OCI-LY1 (cell line): ENCODE data around the gene JAKMIP3.

Experiments
- H2AFZ ChIP-seq: fragments of 200-600 bp; sonication (generic), shearing (Covaris generic); 2 replicates; pipeline ENCODE4 v1.6.0; 2014; ENCODE audit warnings: antibody characterized with exemption, mild to moderate bottlenecking, low read length
- H3F3A ChIP-seq: fragments of 200-600 bp; sonication (generic), shearing (Covaris generic); 2 replicates; pipeline ENCODE4 v1.6.0; 2014; ENCODE audit warnings: mild to moderate bottlenecking, antibody characterized with exemption, low read length, moderate library complexity; ENCODE audit not compliant: insufficient read depth
- H3K27ac ChIP-seq: fragments of 200-600 bp; sonication (generic); 2 replicates; pipeline ENCODE4 v1.5.1; 2014; ENCODE audit warnings: low read length, mixed run types, mild to moderate bottlenecking, low read depth; ENCODE audit not compliant: poor library complexity, severe bottlenecking
- H3K27me3 ChIP-seq: fragments of 200-600 bp; sonication (generic); 2 replicates; pipeline ENCODE4 v1.6.0; 2014; ENCODE audit warnings: antibody characterized with exemption, mild to moderate bottlenecking, low read length, moderate library complexity; ENCODE audit not compliant: insufficient read depth
- H3K36me3 ChIP-seq: fragments of 200-600 bp; sonication (generic); 2 replicates; pipeline ENCODE4 v1.6.1; 2014; ENCODE audit warnings: mild to moderate bottlenecking, antibody characterized with exemption, low read length, moderate library complexity, mixed read lengths; ENCODE audit not compliant: insufficient read depth
- H3K4me1 ChIP-seq: fragments of 200-600 bp; sonication (generic); 2 replicates; pipeline ENCODE4 v1.5.1; 2014; ENCODE audit warnings: mild to moderate bottlenecking, low read length, moderate library complexity; ENCODE audit not compliant: insufficient read depth, severe bottlenecking
- H3K4me2 ChIP-seq: fragments of 200-600 bp; sonication (generic), shearing (Covaris generic); 2 replicates; pipeline ENCODE4 v1.6.1; 2014; ENCODE audit warnings: low read length
- H3K4me3 ChIP-seq: fragments of 200-600 bp; sonication (generic); 2 replicates; pipeline ENCODE4 v1.5.1; 2014; ENCODE audit warnings: low read length, low read depth, mild to moderate bottlenecking, mixed read lengths; ENCODE audit not compliant: poor library complexity, severe bottlenecking
- H3K79me2 ChIP-seq: fragments of 200-600 bp; shearing (Covaris generic); 2 replicates; pipeline ENCODE4 v1.6.1; 2016; ENCODE audit warnings: mixed run types, low read length, mixed read lengths; ENCODE audit not compliant: insufficient read depth
- H3K9ac ChIP-seq: fragments of 200-600 bp; sonication (generic), shearing (Covaris generic); 2 replicates; pipeline ENCODE4 v1.6.1; 2014; ENCODE audit warnings: mild to moderate bottlenecking, low read length, mixed read lengths
- H3K9me2 ChIP-seq: fragments of 200-600 bp; sonication (generic), shearing (Covaris generic); 2 replicates; pipeline ENCODE4 v1.6.1; 2014; ENCODE audit warnings: low read depth, mild to moderate bottlenecking, low read length, mixed read lengths
- H3K9me3 ChIP-seq: fragments of 200-600 bp; shearing (Covaris generic); 2 replicates; pipeline ENCODE4 v1.6.1; 2014; ENCODE audit warnings: low read length, mixed read lengths
- H4K20me1 ChIP-seq: fragments of 200-600 bp; sonication (generic), shearing (Covaris generic); 2 replicates; pipeline ENCODE4 v1.6.0; 2016; ENCODE audit warnings: mild to moderate bottlenecking, low read length; ENCODE audit not compliant: insufficient read depth
- CTCF ChIP-seq: fragments of 200-600 bp; sonication (generic), shearing (Covaris generic); IDR thresholded peaks from 2 replicates; pipeline ENCODE4 v1.5.1; 2017; ENCODE audit warnings: mild to moderate bottlenecking, antibody characterized with exemption, low read length, moderate library complexity, mixed read lengths
- EZH2 ChIP-seq: fragments of 200-600 bp; sonication (generic), shearing (Covaris generic); IDR thresholded peaks from 2 replicates; pipeline ENCODE4 v1.8.0; 2017; ENCODE audit warnings: borderline replicate concordance, mixed run types, mild to moderate bottlenecking, antibody characterized with exemption, low read length, moderate library complexity, mixed read lengths

The JAKMIP3 gene

GRCh38 chr10:132044803-132045202 is 20.9 kb upstream of the JAKMIP3 start:
- Histone ChIP-seq H3K27ac (no peak overlapping the region), H3K9me2 (no peaks in the 10 kb centered on the region), H3K4me3 (no peak overlapping the region), H3K9me3 (no peaks in the 10 kb centered on the region), H3K9ac (no peak overlapping the region), H3K4me1 (no peaks in the 10 kb centered on the region), H3K27me3 (no peaks in the 10 kb centered on the region), H3K79me2 (no peaks in the 10 kb centered on the region), H4K20me1 (no peaks in the 10 kb centered on the region), H3K4me2 (no peak overlapping the region), H3K36me3 (no peaks in the 10 kb centered on the region), H2AFZ (no peak overlapping the region), H3F3A (no peaks in the 10 kb centered on the region)
- TF ChIP-seq CTCF (no peak), EZH2 (no peak)

GRCh38 chr10:132045324-132045723 is 20.4 kb upstream of the JAKMIP3 start:
- Histone ChIP-seq H3K36me3 (no peaks in the 10 kb centered on the region), H3F3A (no peaks in the 10 kb centered on the region), H3K4me3 (no peak overlapping the region), H3K4me1 (no peaks in the 10 kb centered on the region), H3K9me2 (no peaks in the 10 kb centered on the region), H3K4me2 (no peak overlapping the region), H4K20me1 (no peaks in the 10 kb centered on the region), H2AFZ (no peak overlapping the region), H3K27ac (no peak overlapping the region), H3K9ac (no peak overlapping the region), H3K27me3 (no peaks in the 10 kb centered on the region), H3K9me3 (no peaks in the 10 kb centered on the region), H3K79me2 (no peaks in the 10 kb centered on the region)
- TF ChIP-seq CTCF (no peak), EZH2 (no peak)

- H3K4me3 ChIP-seq, result no peak overlapping the region
- H3K27ac ChIP-seq, result no peak overlapping the region
- no peak overlapping the region for H2AFZ ChIP-seq
- H3K27me3 ChIP-seq, result no peaks in the 10 kb centered on the region
- H3K9me2 ChIP-seq, result no peaks in the 10 kb centered on the region
- no peaks in the 10 kb centered on the region for H4K20me1 ChIP-seq
- H3K4me1 ChIP-seq, result no peaks in the 10 kb centered on the region
- no peaks in the 10 kb centered on the region for H3K79me2 ChIP-seq
- no peak overlapping the region for H3K9ac ChIP-seq
- peaks cover 9% of the 10 kb centered on the region; the same call in 1 of the 2 replicates for H3K9me3 ChIP-seq
- no peak overlapping the region for H3K4me2 ChIP-seq
- H3F3A ChIP-seq, result no peaks in the 10 kb centered on the region
- TF ChIP-seq CTCF, result no peak
- TF ChIP-seq EZH2, result no peak
- H3K36me3 ChIP-seq, result no peaks in the 10 kb centered on the region
Measured at GRCh38 chr10:132047575-132048293, 18.0 kb upstream of the JAKMIP3 start.
